Retinal pigment epithelial cell (primary cell): ENCODE results near the gene C19orf47.

Experiments
- DNase-seq: peaks from one replicate; pipeline ENCODE4 v3.0.0-alpha.2; 2010; ENCODE audit warnings: low read depth
- H3K4me3 ChIP-seq: 2 replicates; pipeline ENCODE4 v1.5.1; 2011; ENCODE audit warnings: mild to moderate bottlenecking, low read length, control low read depth, moderate library complexity
- CTCF ChIP-seq: conservative IDR thresholded peaks from 2 replicates; pipeline ENCODE4 v1.5.1; 2011; ENCODE audit warnings: low read depth, low read length, control low read depth, inconsistent platforms

The C19orf47 gene

GRCh38 chr19:40274585-40275544, 73.3 kb downstream of the C19orf47 start:
- TF ChIP-seq CTCF = no peak
- no peak for DNase-seq

GRCh38 chr19:40273469-40274360, 74.5 kb downstream of the C19orf47 start:
- no peak for TF ChIP-seq CTCF
- H3K4me3 ChIP-seq = no peak overlapping the region
- DNase-seq = no peak

More at GRCh38 chr19:40274585-40275544, 73.3 kb downstream of the C19orf47 start:
- H3K4me3 ChIP-seq = no peak overlapping the region

- DNase-seq = no peak
- no peak overlapping the region for H3K4me3 ChIP-seq
- TF ChIP-seq CTCF = no peak
These were observed 75.9 kb downstream of the C19orf47 start for GRCh38 chr19:40272261-40272660.

- no peak for DNase-seq
- no peak overlapping the region for H3K4me3 ChIP-seq
- TF ChIP-seq CTCF = no peak
These were observed 76.5 kb downstream of the C19orf47 start for GRCh38 chr19:40271706-40272105.

- no peak for TF ChIP-seq CTCF
- no peak for DNase-seq
- no peak overlapping the region for H3K4me3 ChIP-seq
These were observed 77.7 kb downstream of the C19orf47 start for GRCh38 chr19:40270362-40271089.
